Activated T-cell treated with anti-CD3 and anti-CD28 coated beads for 1 hour (primary cell): ENCODE data around the gene RHBDD3.
"Not testable (repeated sequence)": the region's sequence is repeated elsewhere in the genome, so short reads cannot be mapped to it uniquely, and the experiment has no call there.

Experiments used
- DNase-seq: peaks from one replicate; pipeline ENCODE4 v3.0.0-alpha.2; 2020; ENCODE audit warnings: low read depth

Gene RHBDD3

GRCh38 chr22:29247891-29248290 is 19.9 kb downstream of the RHBDD3 start:
- not testable (repeated sequence) for DNase-seq

DNA sequence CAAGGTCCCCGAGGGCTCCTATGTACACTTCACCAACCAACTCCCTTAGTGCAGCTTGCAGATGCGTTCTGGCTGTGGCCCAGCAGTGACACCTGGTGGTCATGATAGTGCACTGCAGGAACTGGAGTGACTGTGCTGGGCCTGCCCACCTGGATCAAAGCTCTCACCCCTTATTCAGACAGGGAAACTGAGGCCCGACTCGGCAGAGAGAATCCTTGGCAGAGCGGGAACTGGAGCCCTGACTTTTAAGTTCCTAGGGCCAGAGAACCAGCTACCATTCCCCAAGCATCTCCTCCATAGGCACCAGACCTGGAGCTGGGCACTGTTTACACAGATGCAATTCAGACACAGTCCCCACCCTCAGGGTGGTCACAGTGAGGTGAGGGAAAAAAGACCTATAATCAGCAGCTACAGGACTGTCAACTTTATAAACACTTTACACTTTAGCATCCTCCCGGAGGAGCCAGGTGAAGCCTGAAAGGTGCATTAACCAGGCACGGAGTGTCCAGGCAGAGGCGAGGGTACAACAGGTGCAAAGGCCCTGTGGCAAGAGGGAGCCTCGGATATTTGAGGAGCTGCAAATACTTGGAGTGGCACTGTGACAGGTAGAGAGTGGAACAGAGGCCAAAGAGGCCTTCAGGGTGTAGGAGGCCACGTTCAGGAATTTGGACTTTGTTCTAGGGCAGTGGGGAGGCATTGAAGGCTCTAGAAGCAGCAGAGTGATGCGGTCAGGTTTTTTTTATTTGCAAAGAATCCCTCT is 22.0 kb downstream of the RHBDD3 start:
- DNase-seq = peak; percentile 57

DNA sequence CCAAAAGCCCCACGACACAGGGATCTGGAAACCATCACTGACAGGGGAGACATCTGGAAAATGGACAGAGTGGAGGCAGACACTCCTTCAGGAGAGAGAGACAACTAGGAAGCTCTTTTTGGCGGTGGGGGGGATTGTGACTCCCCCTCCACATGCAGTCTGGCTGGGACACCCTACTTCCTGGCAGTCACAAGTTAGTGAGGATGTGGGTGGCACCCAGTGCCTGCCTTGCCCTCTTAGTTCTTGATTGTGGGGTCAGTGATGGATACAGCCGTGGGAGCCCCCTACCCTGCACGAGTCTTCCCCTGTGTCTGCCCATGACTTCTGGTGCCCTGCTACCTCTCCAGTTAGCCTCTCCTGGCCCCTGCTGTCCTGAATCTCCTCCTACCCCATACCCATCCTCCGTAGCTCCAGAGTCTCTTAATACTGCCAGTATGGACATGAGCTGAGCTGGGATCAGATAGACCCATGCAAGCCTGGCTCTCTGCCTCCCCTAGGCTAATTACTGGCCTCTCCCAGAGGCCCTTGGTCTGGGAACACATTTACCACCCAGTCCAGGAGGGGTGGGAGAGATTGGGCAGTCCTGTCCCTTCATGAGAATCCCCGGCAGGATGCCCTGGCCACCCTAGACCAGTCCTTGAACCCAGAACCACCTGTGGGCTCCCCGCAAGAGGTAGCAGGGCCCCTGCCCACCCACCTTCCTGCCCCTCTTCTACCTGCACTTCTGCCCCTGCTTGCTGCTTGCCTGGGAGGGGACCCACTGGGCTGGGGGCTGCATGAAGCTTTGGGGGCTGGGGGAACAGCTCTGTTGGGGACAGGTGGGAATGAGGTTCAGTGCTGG is 22.8 kb downstream of the RHBDD3 start:
- no peak for DNase-seq

- no peak for DNase-seq
Observed at GRCh38 chr22:29243874-29244446, 23.8 kb downstream of the RHBDD3 start.

DNA sequence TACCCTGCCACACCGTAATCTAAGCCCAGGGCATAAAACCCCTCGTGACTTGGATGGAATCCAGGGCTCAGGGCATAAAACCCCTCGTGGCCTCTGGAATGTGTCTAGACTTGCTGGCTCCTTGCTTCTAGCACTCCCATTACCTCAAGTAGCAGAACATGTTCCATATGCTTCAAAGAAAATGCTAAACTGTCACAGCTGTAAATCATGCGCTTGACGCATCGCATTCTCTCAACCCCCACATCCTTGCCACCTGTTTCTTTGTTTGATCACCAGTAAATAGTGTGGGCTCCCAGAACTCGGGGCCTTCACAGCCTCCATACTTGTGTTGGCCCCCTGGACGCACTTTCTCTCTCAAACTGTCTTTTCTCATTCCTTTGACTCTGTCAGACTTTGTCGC is 27.3 kb downstream of the RHBDD3 start:
- not testable (repeated sequence) for DNase-seq

- DNase-seq = no peak
Observed at GRCh38 chr22:29233277-29233877, 34.4 kb downstream of the RHBDD3 start.

DNA sequence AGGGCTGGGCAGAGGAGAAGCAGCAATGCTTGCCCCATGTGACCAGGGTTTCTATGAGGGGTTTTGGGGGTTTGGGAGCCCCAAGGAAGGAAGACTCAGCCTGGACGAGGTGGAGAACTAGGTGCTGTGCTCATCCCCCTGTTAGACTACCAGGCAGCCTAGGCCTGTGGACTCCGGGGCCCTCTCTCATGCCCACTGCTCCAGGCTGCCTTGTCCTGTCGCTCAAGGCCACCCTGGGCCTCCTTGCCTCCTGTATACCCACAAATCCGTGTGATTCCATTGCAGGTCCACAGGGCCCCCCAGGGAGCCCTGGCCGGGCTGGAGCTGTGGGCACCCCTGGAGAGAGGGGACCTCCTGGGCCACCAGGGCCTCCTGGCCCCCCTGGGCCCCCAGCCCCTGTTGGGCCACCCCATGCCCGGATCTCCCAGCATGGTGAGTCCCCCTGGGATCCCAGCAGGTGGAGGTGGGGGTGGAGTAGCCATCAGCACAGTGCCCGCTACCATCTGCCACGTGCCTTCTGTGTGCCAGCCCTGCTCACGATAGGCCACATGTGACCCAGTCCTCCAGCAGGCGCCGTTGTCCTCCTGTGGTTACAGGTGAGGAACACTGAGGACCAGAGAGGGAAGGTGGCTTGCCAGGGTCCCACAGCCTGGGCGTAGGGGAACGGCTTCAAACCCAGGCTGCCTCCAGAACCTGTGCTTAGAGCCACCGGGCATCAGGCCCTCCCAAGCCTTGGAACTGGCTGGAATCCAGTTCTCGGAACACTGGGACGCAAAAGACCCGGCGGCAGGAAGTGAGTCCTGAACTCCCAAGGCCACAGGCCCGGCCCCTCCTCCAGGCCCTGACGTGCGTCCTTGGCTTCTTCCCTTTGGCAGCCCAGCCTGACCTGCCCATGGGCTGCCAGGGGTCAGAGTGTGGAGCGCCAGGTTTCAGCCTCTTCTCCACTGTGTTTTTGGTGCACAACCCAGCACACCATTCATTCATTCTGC is 35.5 kb downstream of the RHBDD3 start:
- no peak for DNase-seq

DNA sequence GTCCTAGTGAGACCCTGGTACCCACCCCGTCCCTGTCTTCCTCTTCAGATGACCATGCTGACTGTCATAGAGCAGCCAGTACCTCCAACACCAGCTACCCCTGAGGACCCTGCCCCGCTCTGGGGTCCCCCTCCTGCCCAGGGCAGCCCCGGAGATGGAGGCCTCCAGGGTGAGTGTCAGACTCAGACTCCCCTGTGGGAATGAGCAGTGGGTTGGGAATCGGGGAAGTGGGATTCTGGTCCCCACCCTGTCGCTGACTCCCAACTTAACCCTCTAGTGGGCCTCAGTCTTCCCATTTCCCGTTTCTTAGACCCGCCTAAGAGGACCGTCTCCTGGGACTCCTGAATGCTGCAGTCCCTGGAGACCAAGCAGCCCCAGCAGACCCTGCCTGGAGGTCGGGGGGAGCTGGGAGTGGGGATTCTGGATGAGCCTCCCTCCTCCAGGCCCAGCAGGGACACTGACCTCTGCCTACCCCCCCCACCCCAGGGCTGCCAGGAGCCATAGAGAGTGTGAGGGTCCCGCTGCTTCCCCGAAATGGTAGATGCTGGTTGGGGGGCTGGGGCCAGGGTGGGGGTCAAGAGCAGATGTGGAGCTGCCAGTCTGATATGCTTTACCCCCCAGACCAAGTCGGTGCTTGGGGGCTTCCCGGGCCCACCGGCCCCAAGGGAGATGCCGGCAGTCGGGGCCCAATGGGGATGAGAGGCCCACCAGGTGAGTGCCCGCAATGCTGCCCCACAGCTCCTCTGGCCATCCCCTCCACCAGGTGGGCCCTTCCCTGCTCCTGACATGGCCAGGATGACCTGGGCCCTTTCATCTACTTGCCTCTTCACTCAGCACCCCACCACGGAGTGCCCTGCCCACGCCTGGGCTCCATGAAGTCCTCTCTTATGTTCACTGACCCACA is 36.6 kb downstream of the RHBDD3 start:
- DNase-seq = no peak

- no peak for DNase-seq
Observed at GRCh38 chr22:29226351-29226981, 41.3 kb downstream of the RHBDD3 start.

DNA sequence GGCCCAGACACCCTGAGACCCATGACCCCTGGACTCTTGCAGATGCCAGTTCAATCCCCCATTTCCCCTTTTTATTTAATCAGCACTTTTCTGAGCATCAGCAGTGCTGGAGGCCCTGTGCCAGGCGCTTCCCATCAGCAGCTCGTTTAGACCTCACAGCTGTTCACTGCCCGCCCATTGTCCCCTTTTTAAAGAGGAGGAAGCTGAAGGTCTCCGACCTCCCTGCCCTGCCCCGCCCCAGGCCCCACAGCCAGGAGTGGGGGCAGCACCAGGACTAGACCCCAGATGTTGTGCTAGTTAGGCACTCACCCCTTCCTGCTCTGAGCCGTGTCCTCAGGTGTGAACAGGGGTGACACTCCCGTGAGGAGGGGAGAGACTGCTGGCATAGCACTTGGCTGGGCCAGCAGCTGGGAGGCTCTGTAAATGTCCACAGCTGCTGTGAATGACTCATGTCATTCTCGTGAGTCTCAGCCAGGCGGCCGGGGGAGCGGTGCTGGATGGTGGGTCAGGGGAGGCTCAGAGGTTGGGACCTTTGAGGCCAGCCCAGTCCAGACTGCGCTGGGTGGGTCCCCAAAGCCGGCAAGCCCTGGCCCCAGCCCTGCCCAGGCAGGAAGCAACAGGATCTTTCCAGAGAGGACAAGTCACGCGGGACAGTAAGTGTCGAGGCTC is 42.2 kb downstream of the RHBDD3 start:
- no peak for DNase-seq

DNA sequence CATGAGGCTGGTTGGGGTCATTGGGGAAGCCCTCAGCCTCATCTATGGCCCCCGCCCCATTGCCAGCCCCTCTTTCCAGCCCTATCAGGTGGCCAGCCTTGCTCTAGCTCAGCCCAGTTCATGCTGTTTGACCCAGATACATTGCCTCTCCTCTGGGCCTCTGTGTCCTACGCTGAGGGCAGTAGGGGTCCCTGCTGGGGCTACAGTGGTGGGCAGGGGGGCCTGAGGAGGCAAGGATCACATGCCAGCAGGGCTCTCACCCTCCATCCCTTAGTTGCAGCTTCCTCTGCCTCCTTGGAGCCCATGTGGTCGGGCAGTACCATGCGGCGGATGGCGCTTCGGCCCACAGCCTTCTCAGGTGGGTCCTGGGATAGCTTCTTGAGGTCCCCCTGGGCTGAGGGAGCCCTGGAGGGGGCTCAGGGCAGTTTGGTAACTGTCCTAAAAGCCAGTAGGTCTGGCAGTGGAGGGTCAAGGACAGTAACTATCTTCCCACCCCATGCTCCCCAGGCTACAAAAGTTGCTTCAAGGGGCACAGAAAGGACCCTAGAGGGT is 42.8 kb downstream of the RHBDD3 start:
- DNase-seq = no peak

DNA sequence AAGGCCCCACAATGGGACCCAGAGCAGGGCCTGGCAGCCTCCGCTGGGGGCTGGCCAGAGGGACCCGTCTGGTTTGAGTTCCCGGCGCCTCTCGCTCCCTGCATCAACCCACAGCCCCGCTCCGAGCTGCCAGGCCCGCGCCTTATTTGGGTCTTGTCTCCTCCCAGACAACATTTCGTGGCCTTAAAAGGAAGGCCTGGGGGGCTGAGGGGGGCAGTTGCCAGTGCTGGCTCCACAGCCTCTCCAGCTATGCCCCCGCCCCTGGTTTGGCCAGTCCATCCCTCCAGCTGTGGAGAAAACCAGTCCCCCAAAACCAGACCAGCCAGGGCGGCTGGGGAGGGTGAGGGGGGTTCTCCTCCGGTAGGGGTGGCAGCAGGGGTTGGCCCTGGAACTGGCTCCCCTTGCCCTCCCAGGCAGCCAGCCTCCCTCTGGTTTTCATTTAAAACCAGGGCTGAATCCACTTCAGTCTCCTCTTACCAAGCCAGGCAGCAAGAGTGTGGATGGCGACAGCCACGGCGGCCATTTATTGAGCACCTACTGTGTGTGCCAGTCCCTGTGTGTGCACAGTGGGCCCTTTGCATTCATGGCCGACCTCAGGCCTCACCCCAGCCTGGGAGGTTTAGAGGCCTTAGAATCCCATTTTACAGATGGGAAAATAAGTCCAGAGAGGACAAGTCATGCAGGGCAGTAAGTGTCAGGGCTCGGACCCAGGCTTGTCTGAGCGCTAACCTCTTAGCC is 43.5 kb downstream of the RHBDD3 start:
- DNase-seq = no peak

GRCh38 chr22:29219881-29220670 is 47.7 kb downstream of the RHBDD3 start:
- DNase-seq = no peak

- DNase-seq = not testable (repeated sequence)
Observed at GRCh38 chr22:29219409-29219782, 48.4 kb downstream of the RHBDD3 start.

- DNase-seq = no peak
Observed at GRCh38 chr22:29218758-29219408, 48.9 kb downstream of the RHBDD3 start.

DNA sequence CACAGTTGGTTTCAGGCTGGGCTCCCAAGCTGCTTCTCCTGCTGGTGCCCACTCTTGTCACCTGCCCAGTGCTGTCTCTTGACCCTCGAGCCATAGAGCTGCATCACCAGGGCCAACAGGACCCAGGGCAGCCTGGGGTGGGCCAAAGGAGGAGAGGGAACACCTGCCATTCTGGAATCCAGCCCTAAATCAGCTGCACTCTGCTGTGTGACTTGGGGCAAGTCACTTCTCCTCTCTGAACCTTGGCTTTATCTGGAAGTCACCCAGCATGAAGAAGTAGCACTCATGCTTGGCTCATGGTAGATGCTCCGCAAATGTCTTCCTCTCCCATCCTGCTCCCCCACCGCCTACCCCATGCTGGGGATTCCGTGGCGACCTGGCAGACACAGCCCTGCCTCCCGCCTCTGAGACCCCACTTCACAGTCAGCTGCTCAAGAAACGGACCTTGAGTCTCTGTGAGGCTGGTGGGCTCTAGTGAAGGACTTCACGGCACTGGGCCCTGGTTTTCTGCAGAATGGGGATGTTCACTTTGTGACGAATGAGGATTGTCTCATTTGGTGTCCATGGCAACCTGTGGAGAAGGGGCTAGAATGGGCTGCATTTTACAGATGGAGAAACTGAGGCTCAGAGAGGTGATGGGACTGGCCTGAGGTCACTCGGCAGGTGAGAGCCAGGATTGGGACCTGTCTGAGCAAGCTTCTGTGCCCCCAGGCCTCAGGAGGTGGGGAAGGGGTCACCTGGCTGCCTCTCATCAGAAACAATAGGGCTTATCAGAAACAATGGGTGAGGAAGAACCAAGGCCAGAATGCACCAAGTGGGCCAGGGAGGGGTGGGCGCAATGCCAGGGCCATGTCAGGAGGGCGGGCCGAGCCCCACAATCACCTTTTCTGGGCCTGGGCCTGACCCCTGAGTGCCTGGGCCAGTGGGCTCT is 49.7 kb downstream of the RHBDD3 start:
- DNase-seq = no peak
